GM23338 (cell line): ENCODE measurements around the gene KCNK5.

ENCODE experiments used
- CREB1 ChIP-seq: fragments of 250-450 bp; sonication (Bioruptor Pico); IDR thresholded peaks from 2 replicates; pipeline ENCODE4 v1.5.0; 2020; ENCODE audit warnings: low read depth, mild to moderate bottlenecking, moderate library complexity
- CTCF ChIP-seq, 2 experiments: fragments of 200-600 bp in 1 of 2; sonication (generic) in 1 of 2; conservative IDR thresholded peaks; 2 replicates each; pipeline versions ENCODE4 v1.5.1 to v1.6.1; 2016 to 2017; ENCODE audit warnings: antibody characterized with exemption in 2 of 2, low read depth in 2 of 2, mild to moderate bottlenecking in 2 of 2, moderate library complexity in 1 of 2
- EZH2 ChIP-seq: fragments of 200-600 bp; sonication (generic); IDR thresholded peaks from one replicate; pipeline ENCODE4 v1.8.0; 2017; ENCODE audit warnings: antibody characterized with exemption, mild to moderate bottlenecking, low read depth; ENCODE audit not compliant: unreplicated experiment
- EZH2phosphoT487 ChIP-seq: fragments of 200-600 bp; sonication (generic); IDR thresholded peaks from one replicate; pipeline ENCODE4 v1.8.1; 2018; ENCODE audit warnings: antibody characterized with exemption; ENCODE audit not compliant: unreplicated experiment
- POLR2AphosphoS5 ChIP-seq: IDR thresholded peaks from 2 replicates; pipeline ENCODE4 v1.6.1; 2016; ENCODE audit warnings: antibody characterized with exemption, low read depth

GRCh38 chr6:39197922-39198500 is 31.3 kb downstream of the KCNK5 start:
- TF ChIP-seq CTCF (conservative IDR thresholded peaks at IDR 0.05; ENCODE audit: low read depth in 2 of 2) (no peak), EZH2 (no peak), EZH2phosphoT487 (no peak), POLR2AphosphoS5 (no peak), CREB1 (CRISPR knock-in tag) (no peak)
